HG02943 (cell line): ENCODE measurements around the gene LPAR6.

Source experiments
- ATAC-seq: cut with Tn5 transposase; IDR thresholded peaks from one replicate; pipeline ENCODE4 v1.9.1; 2021; ENCODE audit warnings: mild to moderate bottlenecking, low read depth, moderate library complexity; ENCODE audit not compliant: unreplicated experiment

The LPAR6 gene

DNA sequence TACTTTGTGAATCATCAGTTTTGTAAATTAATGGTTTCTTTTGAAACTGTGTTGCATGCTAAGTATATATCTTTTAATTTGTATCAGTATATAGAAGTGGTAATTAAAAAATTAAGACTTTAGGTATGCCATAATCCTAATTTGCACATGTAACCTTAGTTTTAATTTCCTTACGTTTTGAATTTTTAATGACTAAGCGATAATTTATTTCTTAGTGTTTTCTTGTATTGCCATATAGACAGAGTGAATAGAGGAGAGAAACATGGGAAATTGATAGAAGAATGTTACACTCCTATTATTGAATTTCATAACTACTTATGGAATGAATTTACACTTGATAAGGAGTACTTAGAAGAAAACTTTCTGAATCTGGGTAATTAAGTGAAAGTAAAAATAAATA lies 29.5 kb downstream of the LPAR6 start:
- ATAC-seq, result no peak

GRCh38 chr13:48380581-48380980 lies 32.3 kb downstream of the LPAR6 start:
- ATAC-seq, result no peak

DNA sequence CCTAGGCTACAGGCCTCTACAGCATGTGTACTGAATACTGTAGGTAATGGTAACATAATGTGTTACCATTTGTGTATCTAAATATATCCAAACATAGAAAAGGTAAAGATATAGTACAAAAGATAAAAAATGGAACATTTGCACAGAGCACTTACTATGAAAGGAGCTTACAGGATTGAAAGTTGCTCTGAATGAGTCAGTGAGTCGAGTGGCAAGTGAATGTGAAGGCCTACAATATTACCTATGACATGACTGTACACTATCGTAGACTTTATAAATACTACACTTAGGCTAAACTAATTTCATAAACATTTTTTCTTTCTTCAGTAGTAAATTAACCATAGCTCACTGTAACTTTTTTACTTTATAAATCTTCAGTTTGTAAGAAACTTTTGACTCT lies 35.1 kb downstream of the LPAR6 start:
- no peak for ATAC-seq

DNA sequence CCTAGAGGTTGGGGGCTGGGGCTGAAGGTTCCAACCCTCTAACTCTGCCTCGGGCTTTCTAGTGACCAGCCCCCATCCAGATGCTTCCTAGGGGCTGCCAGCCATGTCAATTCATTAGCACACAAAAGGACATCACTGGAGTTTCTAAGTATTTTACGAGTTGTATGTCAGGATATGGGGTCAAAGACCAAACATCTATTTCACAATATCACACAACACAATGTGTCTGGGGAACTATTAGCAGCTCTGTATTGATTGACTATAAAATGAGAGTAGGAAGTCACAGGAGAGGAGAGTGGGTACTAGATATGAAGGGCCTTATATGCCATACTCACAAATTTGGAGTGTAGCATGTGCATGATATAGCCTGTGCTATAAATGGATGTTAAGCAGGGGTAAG lies 42.1 kb downstream of the LPAR6 start:
- ATAC-seq, result no peak

- ATAC-seq, result no peak
Observed at GRCh38 chr13:48369988-48370387, 42.9 kb downstream of the LPAR6 start.
